C1 segment of cervical spinal cord (tissue), 14 donors: ENCODE measurements around the gene HOXC4.
"Not testable (repeated sequence)": the region's sequence is repeated elsewhere in the genome, so short reads cannot be mapped to it uniquely, and the experiment has no call there.

ENCODE experiments used
- DNase-seq, 14 donors: peaks; one replicate each; lab custom pipeline; 2025; lab: John Stamatoyannopoulos, UW

HOXC4 gene

GRCh38 chr12:54039417-54040147 is 14.1 kb upstream of the HOXC4 start:
- DNase-seq = no peak

GRCh38 chr12:54040148-54040494 is 13.5 kb upstream of the HOXC4 start:
- no peak for DNase-seq

GRCh38 chr12:54040648-54041047 is 13.0 kb upstream of the HOXC4 start:
- no peak for DNase-seq

- DNase-seq = no peak
Measured at GRCh38 chr12:54041097-54041690, 12.4 kb upstream of the HOXC4 start.

GRCh38 chr12:54042033-54042432 is 11.6 kb upstream of the HOXC4 start:
- not testable (repeated sequence) for DNase-seq

GRCh38 chr12:54042970-54043853 is 10.4 kb upstream of the HOXC4 start:
- no peak for DNase-seq

GRCh38 chr12:54044425-54045103 is 9.1 kb upstream of the HOXC4 start:
- DNase-seq = no peak

- DNase-seq = no peak
Measured at GRCh38 chr12:54045401-54045800, 8.2 kb upstream of the HOXC4 start.

GRCh38 chr12:54045868-54046521 is 7.6 kb upstream of the HOXC4 start:
- DNase-seq = no peak

GRCh38 chr12:54046809-54047159 is 6.9 kb upstream of the HOXC4 start:
- DNase-seq = no peak

GRCh38 chr12:54047160-54047963 is 6.3 kb upstream of the HOXC4 start:
- no peak for DNase-seq

GRCh38 chr12:54047964-54048303 is 5.7 kb upstream of the HOXC4 start:
- DNase-seq = no peak

GRCh38 chr12:54048406-54049093 is 5.1 kb upstream of the HOXC4 start:
- no peak for DNase-seq

- DNase-seq = no peak
Measured at GRCh38 chr12:54049108-54049507, 4.5 kb upstream of the HOXC4 start.

- no peak for DNase-seq
Measured at GRCh38 chr12:54050482-54050810, 3.2 kb upstream of the HOXC4 start.

- no peak for DNase-seq
Measured at GRCh38 chr12:54051026-54051842, 2.4 kb upstream of the HOXC4 start.

- no peak for DNase-seq
Measured at GRCh38 chr12:54051874-54052437, 1.7 kb upstream of the HOXC4 start.

- peak in 1 of 14 donors; percentile 59 for DNase-seq
Measured at GRCh38 chr12:54052438-54053002, 1.1 kb upstream of the HOXC4 start.
